GM13976 (cell line): Measurements from ENCODE around the gene NF2.
"Not testable (repeated sequence)": the region's sequence is repeated elsewhere in the genome, so short reads cannot be mapped to it uniquely, and the experiment has no call there.

ENCODE experiments used
- DNase-seq: peaks from one replicate; pipeline ENCODE4 v3.0.0; 2012; ENCODE audit warnings: low spot score
- CTCF ChIP-seq: IDR thresholded peaks from 2 replicates; pipeline ENCODE4 v1.5.1; 2012; ENCODE audit warnings: borderline replicate concordance, mild to moderate bottlenecking; ENCODE audit not compliant: insufficient read depth; ENCODE audit errors: extremely low read depth, missing control alignments, control extremely low read depth
- in situ Hi-C: fragments of 300-500 bp; cut with MboI; formaldehyde crosslinking; loops from one replicate; pipeline ENCODE4 v1.12.0; 2022; ENCODE audit warnings: low sequenced_read_pairs, mixed read lengths, inconsistent platforms; ENCODE audit not compliant: unreplicated experiment

Gene NF2

GRCh38 chr22:29603358-29604075, at the start of gene NF2:
NF2 (plus strand) TSS chr22:29603633; CDS start chr22:29603999, 366 bp downstream.
- in situ Hi-C loops, result no loop called here
- peak; percentile 22 for TF ChIP-seq CTCF
- peak; percentile 99 for DNase-seq

GRCh38 chr22:29555065-29555644, 48.3 kb upstream of the NF2 start:
- no peak for DNase-seq
- no peak for TF ChIP-seq CTCF
- in situ Hi-C loops, result no loop called here

GRCh38 chr22:29559030-29559429, 44.4 kb upstream of the NF2 start:
- in situ Hi-C loops, result no loop called here
- no peak for DNase-seq
- TF ChIP-seq CTCF, result no peak

- DNase-seq, result no peak
- TF ChIP-seq CTCF, result no peak
- in situ Hi-C loops, result no loop called here
Observed at GRCh38 chr22:29559853-29560252, 43.6 kb upstream of the NF2 start.

GRCh38 chr22:29563652-29564460, 39.6 kb upstream of the NF2 start:
- in situ Hi-C loops, result no loop called here
- no peak for DNase-seq
- TF ChIP-seq CTCF, result no peak

- in situ Hi-C loops, DNase-seq: not testable (repeated sequence)
Observed at GRCh38 chr22:29566513-29566912, 36.9 kb upstream of the NF2 start.

- no peak for TF ChIP-seq CTCF
- DNase-seq, result no peak
- in situ Hi-C loops, result no loop called here
Observed at GRCh38 chr22:29567338-29567737, 36.1 kb upstream of the NF2 start.
